Stimulated activated CD4-positive, alpha-beta T cell treated with anti-CD3 and anti-CD28 coated beads, Interleukin-4, amount 100 ng/mL, for 4 hours (primary cell): ENCODE results near the gene VSX2.
"Not testable (repeated sequence)": the region's sequence is repeated elsewhere in the genome, so short reads cannot be mapped to it uniquely, and the experiment has no call there.

Experiments
- DNase-seq, 2 experiments: peaks; one replicate each; pipeline ENCODE4 v3.0.0-alpha.2; 2020

VSX2 gene

DNA sequence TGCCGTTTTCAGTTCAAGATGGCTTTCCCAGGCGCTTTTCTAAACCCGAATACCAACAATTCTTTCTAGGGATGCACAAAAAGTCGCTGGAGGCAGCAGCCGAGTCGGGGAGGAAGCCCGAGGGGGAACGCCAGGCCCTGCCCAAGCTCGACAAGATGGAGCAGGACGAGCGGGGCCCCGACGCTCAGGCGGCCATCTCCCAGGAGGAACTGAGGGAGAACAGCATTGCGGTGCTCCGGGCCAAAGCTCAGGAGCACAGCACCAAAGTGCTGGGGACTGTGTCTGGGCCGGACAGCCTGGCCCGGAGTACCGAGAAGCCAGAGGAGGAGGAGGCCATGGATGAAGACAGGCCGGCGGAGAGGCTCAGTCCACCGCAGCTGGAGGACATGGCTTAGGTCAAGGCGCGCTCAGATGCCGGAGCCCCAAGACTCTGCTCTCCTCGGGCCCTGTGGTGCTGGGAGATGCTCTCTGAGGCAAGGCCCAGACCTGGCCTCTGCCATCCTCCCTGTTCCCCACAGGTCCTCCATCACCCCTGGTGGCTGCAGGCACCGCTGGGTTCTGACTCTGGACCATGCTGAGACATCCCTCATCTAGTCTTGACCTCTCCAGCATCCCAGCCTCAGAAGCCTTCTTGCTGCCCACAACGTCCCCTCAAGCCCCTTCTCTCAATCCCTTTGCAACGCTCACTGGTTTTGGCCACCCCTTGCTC is 21.4 kb downstream of the VSX2 start:
- no peak for DNase-seq

DNA sequence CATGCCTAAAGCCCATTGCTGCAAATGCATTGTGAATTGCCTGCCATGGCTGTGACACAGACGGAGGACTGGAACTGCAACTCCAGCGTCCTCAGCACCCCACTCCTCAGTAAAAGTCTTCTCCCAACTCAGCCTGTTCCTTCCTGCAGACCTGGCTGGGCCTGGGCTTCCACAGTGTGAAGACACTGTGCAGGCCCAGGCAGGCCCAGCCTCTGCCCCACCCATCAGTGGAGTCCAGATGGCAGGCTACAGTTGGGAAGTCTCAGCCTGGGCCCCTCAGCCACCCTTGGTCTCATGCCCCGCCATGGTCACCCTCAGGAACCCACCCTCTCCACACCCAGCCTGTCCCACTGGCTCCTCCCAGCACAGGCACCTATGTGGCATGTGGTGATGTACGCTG is 22.0 kb downstream of the VSX2 start:
- no peak for DNase-seq

- no peak for DNase-seq
Observed at GRCh38 chr14:74262076-74262475, 22.8 kb downstream of the VSX2 start.

DNA sequence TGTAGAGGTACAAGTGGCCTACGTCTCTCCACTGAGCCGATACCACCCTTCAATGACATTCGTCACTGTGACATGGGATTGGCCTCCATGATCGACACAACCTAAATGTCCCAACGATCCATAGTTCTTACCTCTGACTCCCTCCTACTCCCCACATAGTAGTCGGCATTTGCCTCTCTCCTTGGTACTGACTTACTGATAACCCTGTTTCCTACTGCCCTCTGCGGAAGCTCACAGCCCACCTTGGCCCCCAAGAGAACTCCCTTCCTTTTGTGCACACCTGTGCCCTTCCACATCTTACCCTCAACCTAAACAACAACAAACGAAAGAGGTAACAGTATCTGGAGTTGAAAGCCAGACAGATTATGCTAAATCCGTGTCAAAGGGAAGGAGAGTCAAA is 23.9 kb downstream of the VSX2 start:
- no peak for DNase-seq

GRCh38 chr14:74263921-74264320 is 24.7 kb downstream of the VSX2 start:
- no peak for DNase-seq

- no peak for DNase-seq
Observed at GRCh38 chr14:74265301-74265965, 26.2 kb downstream of the VSX2 start.

DNA sequence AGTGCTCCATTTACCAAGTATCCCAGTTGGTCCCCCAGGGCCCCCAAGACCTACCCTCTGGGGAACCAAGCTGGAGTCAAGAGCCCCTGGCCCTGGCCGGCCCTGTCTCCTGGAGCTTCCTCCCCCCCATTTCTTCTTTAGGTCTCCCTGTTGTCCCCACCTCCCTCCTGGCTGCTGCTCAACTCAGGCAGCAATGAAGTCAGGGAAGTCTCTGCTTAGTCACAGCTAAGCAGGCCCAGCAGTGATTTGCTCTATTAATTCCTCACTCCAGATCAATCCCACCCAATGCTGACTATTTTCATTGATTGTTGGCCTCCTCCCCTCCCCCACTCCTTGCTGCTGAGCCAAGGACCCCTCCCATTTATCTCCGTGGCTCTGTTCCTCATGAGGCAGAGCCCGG is 28.3 kb downstream of the VSX2 start:
- DNase-seq, result no peak

- not testable (repeated sequence) for DNase-seq
Observed at GRCh38 chr14:74270382-74271177, 31.3 kb downstream of the VSX2 start.

- DNase-seq, result no peak
Observed at GRCh38 chr14:74271365-74271764, 32.1 kb downstream of the VSX2 start.

DNA sequence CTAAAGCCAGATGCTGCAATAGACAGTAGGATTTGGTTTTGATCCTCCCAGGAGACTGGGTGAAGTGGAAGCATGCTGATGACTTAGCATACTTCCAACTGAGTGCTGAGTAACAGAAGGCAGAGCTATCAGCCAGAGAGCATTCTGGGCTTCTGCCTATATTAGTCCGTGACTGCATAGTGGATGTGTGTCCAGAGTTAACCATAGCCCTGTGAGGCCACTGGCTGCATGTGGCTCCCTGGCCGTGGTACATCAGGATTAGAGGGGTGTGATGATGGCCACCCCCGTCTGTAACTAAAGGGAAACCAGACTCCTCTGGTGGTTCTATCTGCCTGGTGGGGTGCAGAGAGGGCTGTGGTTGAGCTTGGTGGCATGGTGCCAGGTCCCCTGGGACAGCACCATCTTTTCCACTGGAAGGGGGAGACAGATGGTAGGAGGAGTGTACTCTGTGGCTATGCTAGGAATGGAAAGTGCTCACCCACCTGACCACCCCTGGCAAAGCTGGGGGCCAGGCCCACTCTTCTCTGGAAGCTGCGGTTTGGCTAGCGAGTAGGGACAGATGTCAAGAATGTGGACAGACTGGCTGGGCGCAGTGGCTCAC is 36.1 kb downstream of the VSX2 start:
- no peak for DNase-seq

GRCh38 chr14:74278080-74278479 is 38.8 kb downstream of the VSX2 start:
- no peak for DNase-seq

DNA sequence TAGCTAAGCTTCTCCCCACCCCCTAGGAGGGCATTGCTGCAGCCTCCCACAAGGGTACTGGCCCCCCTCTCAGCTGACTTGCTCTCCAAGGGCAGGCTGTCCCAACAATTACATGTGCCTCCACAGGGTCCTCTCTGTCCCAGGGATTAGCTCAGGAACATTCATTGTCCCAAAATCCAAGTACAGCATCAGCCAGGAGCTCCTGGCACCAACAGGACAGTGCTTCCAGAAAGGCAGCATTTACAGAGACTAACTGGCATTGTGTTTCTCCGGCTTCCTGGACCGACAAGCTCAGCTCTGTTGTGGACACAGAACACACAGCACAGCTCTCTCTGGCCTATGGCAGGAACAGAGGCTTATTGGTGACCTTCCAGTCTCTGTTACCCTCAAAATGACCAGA is 41.8 kb downstream of the VSX2 start:
- no peak for DNase-seq

DNA sequence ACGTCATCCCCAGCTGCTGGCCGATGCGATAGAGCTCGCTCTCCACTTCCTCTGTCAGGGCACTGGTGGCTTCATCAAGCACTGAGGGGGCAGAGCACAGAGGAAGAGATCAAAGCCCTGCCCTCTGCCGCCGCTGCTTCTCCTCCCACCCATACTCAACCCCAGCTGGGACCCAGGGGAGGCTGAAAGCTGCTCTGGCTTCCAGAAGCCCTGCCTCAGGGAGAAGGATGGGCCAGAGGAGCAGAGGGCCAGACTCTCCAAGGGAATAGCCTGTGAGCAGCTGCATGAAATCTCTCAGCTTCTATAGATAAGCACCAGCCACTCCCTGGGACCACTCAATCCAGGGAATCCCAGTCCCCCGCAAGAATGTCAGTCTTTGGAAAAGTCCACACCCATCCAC is 47.5 kb downstream of the VSX2 start:
- DNase-seq, result no peak

GRCh38 chr14:74289801-74290200 is 50.6 kb downstream of the VSX2 start:
- DNase-seq, result no peak

DNA sequence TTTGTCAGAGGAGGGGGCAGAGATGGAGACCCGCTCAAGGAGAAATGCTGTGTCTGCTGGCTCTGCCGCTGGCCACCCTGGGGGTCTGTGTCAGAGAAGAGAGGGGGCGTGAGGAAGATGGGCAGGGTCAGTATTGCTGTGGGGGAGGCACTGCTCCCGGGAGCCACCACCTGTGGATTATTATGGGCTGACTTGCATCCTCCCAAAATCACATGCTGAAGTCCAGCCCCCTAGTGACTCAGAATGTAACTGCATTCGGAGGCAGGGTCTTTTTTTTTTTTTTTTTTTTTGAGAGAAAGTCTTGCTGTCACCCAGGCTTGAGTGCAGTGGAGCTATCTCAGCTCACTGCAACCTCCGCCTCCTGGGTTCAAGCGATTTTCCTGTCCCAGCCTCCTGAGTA is 51.2 kb downstream of the VSX2 start:
- no peak for DNase-seq

DNA sequence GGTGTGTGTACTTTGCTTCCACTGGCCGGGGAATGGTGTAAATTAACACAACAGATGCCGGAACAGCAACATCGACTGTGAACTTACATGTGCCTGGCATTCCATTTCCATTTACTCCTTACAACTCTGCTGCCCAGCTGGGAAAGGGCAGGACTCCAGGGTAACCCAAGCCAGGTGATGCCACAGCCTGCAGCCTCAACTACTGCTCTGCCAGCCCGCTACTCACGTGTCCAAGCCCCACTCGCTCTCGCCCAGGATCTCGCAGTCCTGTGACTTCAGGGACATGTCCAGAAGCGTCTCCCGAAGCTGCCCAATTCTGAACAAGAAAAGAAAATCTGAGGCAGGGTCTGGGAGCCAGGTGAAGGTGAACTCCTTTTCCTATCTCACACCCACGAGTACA is 52.8 kb downstream of the VSX2 start:
- no peak for DNase-seq

DNA sequence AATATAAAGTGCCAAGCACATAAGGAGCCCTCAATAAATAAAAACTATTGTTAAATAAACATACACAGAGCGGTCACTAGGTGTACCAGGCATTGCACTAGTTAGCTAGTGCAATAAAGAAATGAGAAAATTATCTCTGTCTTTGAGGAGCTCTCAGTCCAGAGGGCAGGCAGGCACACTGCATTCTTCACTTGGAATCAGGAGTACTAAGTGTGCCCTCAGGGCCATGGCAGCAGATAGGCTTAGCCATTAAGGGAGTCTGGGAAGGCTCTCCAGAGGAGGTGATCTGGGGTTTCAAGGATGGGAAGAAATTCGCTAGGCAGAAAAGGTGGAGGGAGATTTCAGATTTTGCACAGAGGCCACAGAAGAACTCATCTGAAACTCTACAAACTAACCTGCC is 54.4 kb downstream of the VSX2 start:
- DNase-seq, result no peak

GRCh38 chr14:74296037-74296467 is 56.8 kb downstream of the VSX2 start:
- DNase-seq, result no peak

DNA sequence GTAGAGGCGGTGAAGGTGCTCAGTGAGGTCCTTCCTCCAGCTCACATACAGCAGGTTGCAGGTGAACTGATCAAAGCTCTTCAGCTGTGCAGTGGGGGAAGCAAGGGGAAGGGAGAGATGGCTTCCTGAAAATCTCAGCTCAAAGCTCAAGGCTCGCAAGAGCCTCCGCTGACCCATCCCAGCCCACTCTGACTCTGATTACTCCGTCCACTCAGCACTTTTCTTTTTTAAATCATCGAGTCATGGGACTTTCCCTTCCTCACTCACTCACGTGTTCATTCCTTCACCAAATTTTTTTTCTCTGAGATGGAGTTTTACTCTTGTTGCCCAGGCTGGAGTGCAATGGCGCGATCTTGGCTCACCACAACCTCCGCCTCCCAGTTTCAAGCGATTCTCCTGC is 58.7 kb downstream of the VSX2 start:
- DNase-seq, result no peak

DNA sequence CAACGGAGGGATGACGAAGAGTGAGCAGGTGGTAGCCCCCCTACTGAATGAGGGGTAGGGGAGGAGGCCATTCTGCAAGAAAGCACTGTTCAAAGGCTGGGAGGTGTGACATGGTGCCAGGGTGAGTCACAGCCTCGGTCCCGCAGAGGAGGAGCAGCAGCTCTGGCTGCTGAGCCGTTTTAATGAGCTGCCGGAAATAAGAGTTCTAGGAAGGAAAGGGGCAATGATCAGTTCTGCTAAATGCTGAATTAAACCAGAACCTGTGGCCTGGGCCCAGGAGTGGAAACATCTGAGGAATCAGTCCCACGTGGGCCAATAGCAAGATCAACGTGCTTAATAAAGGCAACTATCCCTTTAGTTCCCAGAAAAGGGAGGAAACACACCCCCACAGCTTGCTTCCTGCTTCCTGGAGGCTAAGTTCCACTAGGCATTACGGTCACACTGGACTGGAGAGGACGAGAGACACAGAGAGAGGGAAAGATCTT is 59.9 kb downstream of the VSX2 start:
- peak in 1 of 2 experiments; percentile 29 for DNase-seq

DNA sequence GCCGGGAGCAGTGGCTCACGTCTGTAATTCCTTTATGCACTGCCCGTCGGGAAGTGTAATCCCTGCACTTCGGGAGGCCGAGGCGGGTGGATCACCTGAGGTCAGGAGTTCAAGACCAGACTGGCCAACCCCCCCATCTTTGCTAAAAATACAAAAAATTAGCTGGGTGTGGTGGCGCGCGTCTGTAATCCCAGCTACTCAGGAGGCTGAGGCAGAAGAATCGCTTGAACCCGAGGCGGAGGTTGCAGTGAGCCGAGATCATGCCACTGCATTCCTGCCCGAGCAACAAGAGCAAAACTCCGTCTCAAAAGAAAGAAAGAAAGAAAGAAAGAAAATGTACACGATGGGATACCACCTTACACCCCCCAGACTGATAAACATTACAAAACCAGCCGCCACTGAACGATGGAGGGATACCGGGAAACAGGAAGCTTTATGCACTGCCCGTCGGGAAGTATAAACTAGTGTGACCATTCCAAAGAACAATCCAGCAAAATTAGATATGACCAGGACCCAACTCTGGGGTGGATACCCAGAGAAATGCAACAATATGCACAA is 62.4 kb downstream of the VSX2 start:
- no peak for DNase-seq

DNA sequence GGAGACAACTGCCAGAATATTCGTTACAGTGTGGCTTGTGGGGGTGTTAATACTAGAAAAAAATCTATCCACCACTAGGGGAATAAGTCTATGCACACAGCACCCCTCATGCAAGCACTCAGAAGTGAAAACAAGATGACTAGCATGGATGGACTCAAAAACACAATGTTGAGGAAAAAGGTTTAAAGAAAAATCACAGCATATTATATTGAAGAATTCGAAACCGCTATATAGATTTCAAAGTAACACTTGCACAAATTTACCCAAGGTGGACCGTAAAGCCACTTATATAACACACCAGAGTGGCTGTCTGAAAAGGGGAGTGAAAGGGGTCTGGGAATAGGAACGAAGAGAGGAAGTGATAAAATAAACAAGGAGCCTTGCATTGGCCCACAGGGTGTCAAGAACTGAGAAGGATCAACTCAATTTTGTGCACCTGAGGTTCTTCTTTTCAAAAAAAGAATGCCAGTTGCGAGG is 62.9 kb downstream of the VSX2 start:
- no peak for DNase-seq
